Loucy (cell line): ENCODE data around the gene KCNJ18.
"Not testable (repeated sequence)": the region's sequence is repeated elsewhere in the genome, so short reads cannot be mapped to it uniquely, and the experiment has no call there.

ENCODE experiments used
- H2AFZ ChIP-seq: fragments of 200-600 bp; sonication (generic); 2 replicates; pipeline ENCODE4 v1.6.0; 2016; ENCODE audit warnings: antibody characterized with exemption, mild to moderate bottlenecking, low read length, moderate library complexity
- H3F3A ChIP-seq: fragments of 200-600 bp; 2 replicates; pipeline ENCODE4 v1.6.0; 2016; ENCODE audit warnings: antibody characterized with exemption, low read depth, mild to moderate bottlenecking
- H3K27me3 ChIP-seq: fragments of 200-600 bp; sonication (generic); 2 replicates; pipeline ENCODE4 v1.6.1; 2014; ENCODE audit warnings: low read length, mild to moderate bottlenecking; ENCODE audit not compliant: insufficient read depth, poor library complexity, severe bottlenecking
- H3K36me3 ChIP-seq: fragments of 200-600 bp; sonication (generic); 2 replicates; pipeline ENCODE4 v1.6.1; 2016; ENCODE audit warnings: low read length; ENCODE audit not compliant: insufficient read depth
- H3K4me1 ChIP-seq: fragments of 200-600 bp; sonication (generic); 2 replicates; pipeline ENCODE4 v1.5.1; 2014; ENCODE audit warnings: low read length, mild to moderate bottlenecking; ENCODE audit not compliant: insufficient read depth, poor library complexity, severe bottlenecking
- H3K4me2 ChIP-seq: fragments of 200-600 bp; sonication (generic); 2 replicates; pipeline ENCODE4 v1.6.0; 2014; ENCODE audit warnings: antibody characterized with exemption, low read length, low read depth, mild to moderate bottlenecking; ENCODE audit not compliant: poor library complexity, severe bottlenecking
- H3K4me3 ChIP-seq: fragments of 200-600 bp; sonication (generic); 2 replicates; pipeline ENCODE4 v1.5.1; 2014; ENCODE audit warnings: low read length, mild to moderate bottlenecking, mixed read lengths; ENCODE audit not compliant: poor library complexity, severe bottlenecking
- H3K79me2 ChIP-seq: fragments of 200-600 bp; sonication (generic); 2 replicates; pipeline ENCODE4 v1.6.1; 2014; ENCODE audit warnings: low read length; ENCODE audit not compliant: insufficient read depth
- H3K9ac ChIP-seq: fragments of 200-600 bp; sonication (generic); 2 replicates; pipeline ENCODE4 v1.6.0; 2014; ENCODE audit warnings: mild to moderate bottlenecking, low read depth, low read length, moderate library complexity; ENCODE audit not compliant: poor library complexity, severe bottlenecking
- H3K9me2 ChIP-seq: fragments of 200-600 bp; sonication (generic); replicated peaks from 2 replicates; pipeline ENCODE4 v1.6.1; 2016; ENCODE audit warnings: low read depth, low read length, mixed read lengths
- H3K9me3 ChIP-seq: fragments of 200-600 bp; sonication (generic); 2 replicates; pipeline ENCODE4 v1.6.1; 2014; ENCODE audit warnings: mild to moderate bottlenecking, antibody characterized with exemption, low read length, low read depth; ENCODE audit not compliant: insufficient read depth
- H4K20me1 ChIP-seq: fragments of 200-600 bp; sonication (generic); 2 replicates; pipeline ENCODE4 v1.6.0; 2014; ENCODE audit warnings: antibody characterized with exemption, low read length, mild to moderate bottlenecking; ENCODE audit not compliant: insufficient read depth, poor library complexity, severe bottlenecking

The KCNJ18 gene

DNA sequence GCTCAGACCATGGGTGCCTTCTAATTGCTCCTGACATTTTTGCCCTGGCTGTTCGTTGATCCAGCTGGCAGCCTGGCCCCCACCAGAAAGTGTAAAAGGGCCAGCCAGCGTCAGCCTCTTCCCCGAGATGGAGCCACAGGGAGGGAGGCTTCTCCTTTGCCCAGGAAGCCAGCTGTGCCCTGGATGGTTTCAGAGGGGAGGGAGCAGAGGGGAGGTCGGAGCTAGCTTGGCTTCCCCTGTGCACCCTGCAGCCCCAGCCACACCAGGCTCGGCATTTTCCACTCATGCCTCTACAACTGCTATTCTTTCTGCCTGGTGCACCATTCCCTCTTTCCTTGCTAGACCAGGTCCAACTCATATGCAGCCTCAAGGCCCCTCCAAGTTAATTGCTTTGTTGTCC, 56.4 kb downstream of the KCNJ18 start:
- H3K9me2 ChIP-seq, H3F3A ChIP-seq, H2AFZ ChIP-seq, H3K9me3 ChIP-seq, H3K9ac ChIP-seq, H3K36me3 ChIP-seq, H3K79me2 ChIP-seq, H3K4me2 ChIP-seq, H4K20me1 ChIP-seq, H3K27me3 ChIP-seq, H3K4me3 ChIP-seq, H3K4me1 ChIP-seq: not testable (repeated sequence)

DNA sequence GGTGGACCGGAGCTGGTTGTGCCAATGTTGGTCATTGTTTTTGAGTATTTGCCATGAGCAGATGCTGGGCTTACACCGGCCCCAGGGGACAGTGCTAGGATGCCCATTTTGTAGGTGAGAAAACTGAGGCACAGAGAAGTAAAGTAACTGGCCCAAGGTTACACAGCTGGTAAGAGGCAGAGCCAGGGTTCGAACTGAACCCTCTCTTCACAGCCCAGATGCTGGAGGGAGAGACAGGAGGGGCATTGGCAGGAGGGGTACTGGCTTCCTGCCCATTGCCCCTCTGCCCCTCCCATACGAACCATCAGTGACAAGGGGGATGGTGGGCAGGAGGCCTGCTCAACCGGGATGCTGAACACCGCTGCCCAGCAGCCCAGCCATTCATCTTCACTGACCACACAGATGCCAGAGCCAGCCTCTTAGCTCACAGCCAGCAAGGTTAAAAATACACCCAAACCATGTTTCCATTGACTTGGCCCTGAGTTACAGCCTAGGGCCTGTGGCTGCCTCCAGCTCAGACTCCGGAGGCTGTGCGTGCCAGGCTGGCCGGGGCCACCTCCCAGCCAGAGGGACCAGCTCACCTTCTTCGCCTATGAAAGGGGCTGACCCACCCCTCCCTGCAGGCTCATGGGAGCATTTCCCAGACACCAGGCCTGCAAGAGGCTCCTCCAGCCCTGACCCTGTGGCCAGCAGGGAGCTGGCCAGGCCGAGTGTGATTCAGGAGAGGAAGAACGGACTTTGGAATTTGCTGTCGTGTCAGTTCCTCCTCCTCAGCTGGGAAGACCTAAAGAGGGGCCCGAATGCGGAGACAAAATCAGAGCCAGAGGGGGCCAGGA, 57.6 kb downstream of the KCNJ18 start:
- not testable (repeated sequence) for H3K4me1 ChIP-seq, H2AFZ ChIP-seq, H3K4me2 ChIP-seq, H3K79me2 ChIP-seq, H3K36me3 ChIP-seq, H3K9me3 ChIP-seq, H3K4me3 ChIP-seq, H3K9me2 ChIP-seq, H4K20me1 ChIP-seq, H3F3A ChIP-seq, H3K9ac ChIP-seq, H3K27me3 ChIP-seq

- not testable (repeated sequence) for H3K79me2 ChIP-seq, H3K9ac ChIP-seq, H3K27me3 ChIP-seq, H2AFZ ChIP-seq, H3K4me3 ChIP-seq, H3K36me3 ChIP-seq, H3F3A ChIP-seq, H3K9me3 ChIP-seq, H4K20me1 ChIP-seq, H3K9me2 ChIP-seq, H3K4me1 ChIP-seq, H3K4me2 ChIP-seq
Observed at GRCh38 chr17:21751111-21751510, 58.8 kb downstream of the KCNJ18 start.
